ENCODE data around the gene KRT3.
"Not testable (repeated sequence)": the region's sequence is repeated elsewhere in the genome, so short reads cannot be mapped to it uniquely, and the experiment has no call there.

The KRT3 gene

GRCh38 chr12:52777566-52777965 is 18.4 kb downstream of the KRT3 start:
- no peak for DNase-seq

GRCh38 chr12:52776913-52777395 is 19.0 kb downstream of the KRT3 start, which contains the start of gene KRT76:
KRT76 (minus strand) TSS chr12:52777345; CDS start chr12:52777291, 54 bp downstream.
- DNase-seq = no peak

GRCh38 chr12:52776435-52776834 is 19.5 kb downstream of the KRT3 start:
- no peak for DNase-seq

GRCh38 chr12:52774629-52775250 is 21.2 kb downstream of the KRT3 start:
- no peak for DNase-seq

GRCh38 chr12:52772772-52773171 is 23.1 kb downstream of the KRT3 start:
- DNase-seq = no peak

- no peak for DNase-seq
Observed at GRCh38 chr12:52772188-52772587, 23.7 kb downstream of the KRT3 start.

- no peak for DNase-seq
Observed at GRCh38 chr12:52771505-52771904, 24.4 kb downstream of the KRT3 start.

- DNase-seq = no peak
Observed at GRCh38 chr12:52771088-52771487, 24.8 kb downstream of the KRT3 start.

GRCh38 chr12:52769946-52770345 is 26.0 kb downstream of the KRT3 start:
- DNase-seq = no peak

GRCh38 chr12:52769354-52769753 is 26.6 kb downstream of the KRT3 start:
- no peak for DNase-seq

- no peak for DNase-seq
Observed at GRCh38 chr12:52768479-52769200, 27.3 kb downstream of the KRT3 start.

GRCh38 chr12:52767427-52767826 is 28.5 kb downstream of the KRT3 start:
- DNase-seq = no peak

- DNase-seq = no peak
Observed at GRCh38 chr12:52767020-52767379, 28.9 kb downstream of the KRT3 start.

GRCh38 chr12:52766351-52767019 is 29.4 kb downstream of the KRT3 start:
- DNase-seq = no peak

- DNase-seq = no peak
Observed at GRCh38 chr12:52765702-52766101, 30.2 kb downstream of the KRT3 start.

- DNase-seq = no peak
Observed at GRCh38 chr12:52763991-52764390, 31.9 kb downstream of the KRT3 start.

- DNase-seq = no peak
Observed at GRCh38 chr12:52763036-52763659, 32.8 kb downstream of the KRT3 start.

GRCh38 chr12:52761802-52762201 is 34.1 kb downstream of the KRT3 start:
- DNase-seq = no peak

- DNase-seq = not testable (repeated sequence)
Observed at GRCh38 chr12:52761218-52761617, 34.7 kb downstream of the KRT3 start.

GRCh38 chr12:52760623-52761022 is 35.3 kb downstream of the KRT3 start:
- no peak for DNase-seq

GRCh38 chr12:52759695-52760094 is 36.2 kb downstream of the KRT3 start:
- DNase-seq = no peak

GRCh38 chr12:52759218-52759617 is 36.7 kb downstream of the KRT3 start:
- no peak for DNase-seq

- no peak for DNase-seq
Observed at GRCh38 chr12:52757449-52758176, 38.3 kb downstream of the KRT3 start.

All from stimulated activated CD4-positive, alpha-beta T cell treated with anti-CD3 and anti-CD28 coated beads, Interleukin-2, amount 100 ng/mL, for 48 hours (primary cell).